Measurements from ENCODE around the gene MAT2B.

The MAT2B gene

GRCh38 chr5:163459819-163460561 is 45.4 kb upstream of the MAT2B start, which contains the start of gene NUDCD2 (continued):
- TF ChIP-seq WT1 (tag by site-specific recombination; IDR thresholded peaks at IDR 0.05), result no peak
- no peak for TF ChIP-seq ZNF433 (tag by site-specific recombination; IDR thresholded peaks at IDR 0.05; ENCODE audit: low read depth)
- TF ChIP-seq ZNF169 (tag by site-specific recombination; IDR thresholded peaks at IDR 0.05), result no peak
- TF ChIP-seq YY1 (tag by site-specific recombination; IDR thresholded peaks at IDR 0.05), result peak; percentile 60; the same call in 1 of the 2 replicates
- TF ChIP-seq ZNF623 (tag by site-specific recombination; IDR thresholded peaks at IDR 0.05), result no peak
- no peak for TF ChIP-seq ZNF302 (tag by site-specific recombination; IDR thresholded peaks at IDR 0.05; ENCODE audit: low read depth)
- TF ChIP-seq ZNF23 (tag by site-specific recombination; IDR thresholded peaks at IDR 0.05; ENCODE audit: borderline replicate concordance), result no peak
- TF ChIP-seq ZNF391 (tag by site-specific recombination; IDR thresholded peaks at IDR 0.05; ENCODE audit: borderline replicate concordance, low read depth), result no peak; the same call in 1 of the 2 replicates
- TF ChIP-seq KLF10 (tag by site-specific recombination; IDR thresholded peaks at IDR 0.05), result no peak
- TF ChIP-seq ZNF776 (tag by site-specific recombination; IDR thresholded peaks at IDR 0.05; ENCODE audit: borderline replicate concordance), result no peak
- no peak for TF ChIP-seq PRDM2 (tag by site-specific recombination; IDR thresholded peaks at IDR 0.05; ENCODE audit: borderline replicate concordance)
- no peak for TF ChIP-seq ZSCAN16 (tag by site-specific recombination; IDR thresholded peaks at IDR 0.05)
- TF ChIP-seq TRIM28 (IDR thresholded peaks at IDR 0.05; ENCODE audit: borderline replicate concordance, low read length), result no peak
- peak; percentile 67 for TF ChIP-seq SP2 (tag by site-specific recombination; IDR thresholded peaks at IDR 0.05)
- TF ChIP-seq ZNF558 (tag by site-specific recombination; IDR thresholded peaks at IDR 0.05), result no peak
- TF ChIP-seq ZNF843 (tag by site-specific recombination; IDR thresholded peaks at IDR 0.05), result 0 out of 2 replicates have a peak, but pooled peaks have one; percentile 30
- no peak for TF ChIP-seq HOXA7 (CRISPR knock-in tag; IDR thresholded peaks at IDR 0.05; ENCODE audit: borderline replicate concordance)
- TF ChIP-seq ZSCAN23 (tag by site-specific recombination; IDR thresholded peaks at IDR 0.05), result no peak
- peak; percentile 85; the same call in 1 of the 2 replicates for TF ChIP-seq ZFP37 (tag by site-specific recombination; IDR thresholded peaks at IDR 0.05)
- TF ChIP-seq ZFHX2 (tag by site-specific recombination; conservative IDR thresholded peaks at IDR 0.05), result peak; percentile 70
- peak; percentile 48; the same call in 1 of the 2 replicates for TF ChIP-seq GLIS1 (tag by site-specific recombination; IDR thresholded peaks at IDR 0.05)
- no peak for TF ChIP-seq ZNF404 (tag by site-specific recombination; IDR thresholded peaks at IDR 0.05)
- TF ChIP-seq SALL2 (tag by site-specific recombination; IDR thresholded peaks at IDR 0.05; ENCODE audit: borderline replicate concordance), result no peak
- no peak for TF ChIP-seq ZNF560 (tag by site-specific recombination; IDR thresholded peaks at IDR 0.05; ENCODE audit: borderline replicate concordance)
- peak; percentile 63; the same call in 1 of the 2 replicates for TF ChIP-seq ZBTB20 (tag by site-specific recombination; IDR thresholded peaks at IDR 0.05)
- TF ChIP-seq ZNF398 (tag by site-specific recombination; IDR thresholded peaks at IDR 0.05), result no peak
- TF ChIP-seq REPIN1 (tag by site-specific recombination; IDR thresholded peaks at IDR 0.05; ENCODE audit: low read depth), result no peak
- TF ChIP-seq SETDB1 (IDR thresholded peaks at IDR 0.05; ENCODE audit: insufficient read length, low read length), result no peak
- TF ChIP-seq EGR2 (tag by site-specific recombination; IDR thresholded peaks at IDR 0.05; ENCODE audit: low read depth), result peak; percentile 66; the same call in 1 of the 2 replicates
- no peak for TF ChIP-seq ZNF24 (tag by site-specific recombination; IDR thresholded peaks at IDR 0.05)
- TF ChIP-seq ZNF121 (tag by site-specific recombination; IDR thresholded peaks at IDR 0.05), result no peak
- TF ChIP-seq ZNF140 (tag by site-specific recombination; IDR thresholded peaks at IDR 0.05), result no peak
- TF ChIP-seq ZNF423 (tag by site-specific recombination; IDR thresholded peaks at IDR 0.05), result no peak
- TF ChIP-seq ZFP69B (tag by site-specific recombination; IDR thresholded peaks at IDR 0.05), result peak; percentile 47; the same call in 1 of the 2 replicates
- TF ChIP-seq MEIS1 (CRISPR knock-in tag; IDR thresholded peaks at IDR 0.05; ENCODE audit: borderline replicate concordance), result no peak
